HEK293 (cell line): ENCODE results near the gene PTPN3.

Experiments
- CTCF ChIA-PET: fragments of 350-600 bp; formaldehyde crosslinking; extraction: SDS; loops from one replicate; lab custom pipeline; 2021; ENCODE audit warnings: antibody characterized with exemption; lab: Yijun Ruan, JAX
- POLR2A ChIA-PET: fragments of 300-600 bp; formaldehyde crosslinking; extraction: SDS; loops from one replicate; lab custom pipeline; 2020; ENCODE audit warnings: antibody characterized with exemption, inconsistent platforms; lab: Yijun Ruan, JAX
- H3K27ac ChIP-seq: fragments of 200-500 bp; sonication (Bioruptor generic); 2 replicates; pipeline ENCODE4 v1.5.1; 2014; ENCODE audit warnings: low read depth, low read length, control low read depth, inconsistent platforms; ENCODE audit errors: extremely low read depth
- H3K36me3 ChIP-seq, 2 experiments: fragments of 200-500 bp in 1 of 2; sonication (Bioruptor generic) in 1 of 2; 1 replicate in 1 of 2; 2 replicates in 1 of 2; pipeline ENCODE4 v1.5.1; 2014 to 2017; ENCODE audit warnings: inconsistent platforms in 2 of 2, low read length in 2 of 2; ENCODE audit not compliant: control insufficient read depth in 2 of 2, insufficient read depth in 1 of 2
- H3K4me1 ChIP-seq: fragments of 200-500 bp; sonication (Bioruptor generic); 2 replicates; pipeline ENCODE4 v1.5.1; 2014; ENCODE audit warnings: mild to moderate bottlenecking, low read length, inconsistent platforms; ENCODE audit not compliant: control insufficient read depth, insufficient read depth
- H3K4me3 ChIP-seq: 2 replicates; pipeline ENCODE4 v1.5.1; 2011; ENCODE audit warnings: low read depth, mild to moderate bottlenecking, control low read depth, low read length, moderate library complexity
- H3K9me3 ChIP-seq: fragments of 200-500 bp; sonication (Bioruptor generic); 2 replicates; pipeline ENCODE4 v1.5.1; 2014; ENCODE audit warnings: low read depth, low read length, inconsistent platforms; ENCODE audit not compliant: control insufficient read depth, insufficient read depth
- HOXA7 ChIP-seq: sonication (generic); formaldehyde crosslinking; IDR thresholded peaks from 2 replicates; pipeline ENCODE4 v1.8.1; 2022; ENCODE audit warnings: missing genetic modification reagents, borderline replicate concordance
- SCRT2 ChIP-seq: fragments of 450-650 bp; formaldehyde crosslinking; IDR thresholded peaks from 2 replicates; pipeline ENCODE4 v1.5.1; 2016; ENCODE audit warnings: missing biosample characterization, missing genetic modification characterization
- ZFP37 ChIP-seq: fragments of 450-650 bp; formaldehyde crosslinking; IDR thresholded peaks from 2 replicates; pipeline ENCODE4 v1.5.1; 2016; ENCODE audit warnings: missing biosample characterization, missing genetic modification characterization
- ZNF184 ChIP-seq: fragments of 450-650 bp; IDR thresholded peaks from 2 replicates; pipeline ENCODE4 v1.5.1; 2018; ENCODE audit warnings: missing biosample characterization, mild to moderate bottlenecking, missing genetic modification characterization
- ZNF548 ChIP-seq: fragments of 450-650 bp; formaldehyde crosslinking; IDR thresholded peaks from 2 replicates; pipeline ENCODE4 v1.5.1; 2016; ENCODE audit warnings: missing biosample characterization, missing genetic modification characterization
- TF ChIP-seq, protein P1 (sequence below): fragments of 450-650 bp; formaldehyde crosslinking; IDR thresholded peaks from 2 replicates; pipeline ENCODE4 v1.5.1; 2016; ENCODE audit warnings: missing biosample characterization, missing genetic modification characterization, low read depth
- TF ChIP-seq, protein P2 (sequence below): fragments of 450-650 bp; formaldehyde crosslinking; IDR thresholded peaks from 2 replicates; pipeline ENCODE4 v1.5.1; 2016; ENCODE audit warnings: missing biosample characterization, missing genetic modification characterization
- TF ChIP-seq, protein P3 (sequence below): fragments of 450-650 bp; formaldehyde crosslinking; IDR thresholded peaks from 2 replicates; pipeline ENCODE4 v1.5.1; 2016; ENCODE audit warnings: missing biosample characterization, missing genetic modification characterization
- TF ChIP-seq, protein P4 (sequence below): fragments of 450-650 bp; formaldehyde crosslinking; IDR thresholded peaks from 2 replicates; pipeline ENCODE4 v1.5.1; 2017; ENCODE audit warnings: missing biosample characterization, missing genetic modification characterization
- TF ChIP-seq, protein P5 (sequence below): fragments of 450-650 bp; formaldehyde crosslinking; IDR thresholded peaks from 2 replicates; pipeline ENCODE4 v1.5.1; 2016; ENCODE audit warnings: missing biosample characterization, missing genetic modification characterization
- TF ChIP-seq, protein P6 (sequence below): fragments of 450-650 bp; formaldehyde crosslinking; IDR thresholded peaks from 2 replicates; pipeline ENCODE4 v1.5.1; 2017; ENCODE audit warnings: missing biosample characterization, missing genetic modification characterization

PTPN3 gene

DNA sequence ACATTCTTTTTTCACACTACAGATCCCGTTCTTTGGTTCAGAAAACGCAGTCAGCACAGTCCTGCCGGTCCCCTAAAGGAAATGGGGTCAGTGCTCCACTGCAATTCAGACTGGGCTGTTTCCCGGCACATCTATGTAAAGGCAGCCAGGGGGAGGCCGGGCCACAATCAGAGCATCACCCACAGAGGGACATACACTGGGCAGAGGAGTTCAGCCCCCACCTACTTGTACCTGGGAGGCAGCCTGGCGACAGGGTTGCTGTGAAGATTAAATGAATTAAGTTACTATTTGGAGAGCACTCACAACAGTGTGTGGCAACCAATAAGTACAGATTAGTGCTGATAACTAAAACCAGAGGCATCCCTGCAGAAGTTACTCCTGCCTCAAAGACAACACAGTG is 4.5 kb downstream of the PTPN3 start (continued):
- TF ChIP-seq, protein P1, sequence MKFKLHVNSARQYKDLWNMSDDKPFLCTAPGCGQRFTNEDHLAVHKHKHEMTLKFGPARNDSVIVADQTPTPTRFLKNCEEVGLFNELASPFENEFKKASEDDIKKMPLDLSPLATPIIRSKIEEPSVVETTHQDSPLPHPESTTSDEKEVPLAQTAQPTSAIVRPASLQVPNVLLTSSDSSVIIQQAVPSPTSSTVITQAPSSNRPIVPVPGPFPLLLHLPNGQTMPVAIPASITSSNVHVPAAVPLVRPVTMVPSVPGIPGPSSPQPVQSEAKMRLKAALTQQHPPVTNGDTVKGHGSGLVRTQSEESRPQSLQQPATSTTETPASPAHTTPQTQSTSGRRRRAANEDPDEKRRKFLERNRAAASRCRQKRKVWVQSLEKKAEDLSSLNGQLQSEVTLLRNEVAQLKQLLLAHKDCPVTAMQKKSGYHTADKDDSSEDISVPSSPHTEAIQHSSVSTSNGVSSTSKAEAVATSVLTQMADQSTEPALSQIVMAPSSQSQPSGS (tag by site-specific recombination), result no peak
- TF ChIP-seq ZNF548 (tag by site-specific recombination), result no peak
- TF ChIP-seq, protein P2, sequence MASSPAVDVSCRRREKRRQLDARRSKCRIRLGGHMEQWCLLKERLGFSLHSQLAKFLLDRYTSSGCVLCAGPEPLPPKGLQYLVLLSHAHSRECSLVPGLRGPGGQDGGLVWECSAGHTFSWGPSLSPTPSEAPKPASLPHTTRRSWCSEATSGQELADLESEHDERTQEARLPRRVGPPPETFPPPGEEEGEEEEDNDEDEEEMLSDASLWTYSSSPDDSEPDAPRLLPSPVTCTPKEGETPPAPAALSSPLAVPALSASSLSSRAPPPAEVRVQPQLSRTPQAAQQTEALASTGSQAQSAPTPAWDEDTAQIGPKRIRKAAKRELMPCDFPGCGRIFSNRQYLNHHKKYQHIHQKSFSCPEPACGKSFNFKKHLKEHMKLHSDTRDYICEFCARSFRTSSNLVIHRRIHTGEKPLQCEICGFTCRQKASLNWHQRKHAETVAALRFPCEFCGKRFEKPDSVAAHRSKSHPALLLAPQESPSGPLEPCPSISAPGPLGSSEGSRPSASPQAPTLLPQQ (tag by site-specific recombination), result no peak
- TF ChIP-seq, protein P3, sequence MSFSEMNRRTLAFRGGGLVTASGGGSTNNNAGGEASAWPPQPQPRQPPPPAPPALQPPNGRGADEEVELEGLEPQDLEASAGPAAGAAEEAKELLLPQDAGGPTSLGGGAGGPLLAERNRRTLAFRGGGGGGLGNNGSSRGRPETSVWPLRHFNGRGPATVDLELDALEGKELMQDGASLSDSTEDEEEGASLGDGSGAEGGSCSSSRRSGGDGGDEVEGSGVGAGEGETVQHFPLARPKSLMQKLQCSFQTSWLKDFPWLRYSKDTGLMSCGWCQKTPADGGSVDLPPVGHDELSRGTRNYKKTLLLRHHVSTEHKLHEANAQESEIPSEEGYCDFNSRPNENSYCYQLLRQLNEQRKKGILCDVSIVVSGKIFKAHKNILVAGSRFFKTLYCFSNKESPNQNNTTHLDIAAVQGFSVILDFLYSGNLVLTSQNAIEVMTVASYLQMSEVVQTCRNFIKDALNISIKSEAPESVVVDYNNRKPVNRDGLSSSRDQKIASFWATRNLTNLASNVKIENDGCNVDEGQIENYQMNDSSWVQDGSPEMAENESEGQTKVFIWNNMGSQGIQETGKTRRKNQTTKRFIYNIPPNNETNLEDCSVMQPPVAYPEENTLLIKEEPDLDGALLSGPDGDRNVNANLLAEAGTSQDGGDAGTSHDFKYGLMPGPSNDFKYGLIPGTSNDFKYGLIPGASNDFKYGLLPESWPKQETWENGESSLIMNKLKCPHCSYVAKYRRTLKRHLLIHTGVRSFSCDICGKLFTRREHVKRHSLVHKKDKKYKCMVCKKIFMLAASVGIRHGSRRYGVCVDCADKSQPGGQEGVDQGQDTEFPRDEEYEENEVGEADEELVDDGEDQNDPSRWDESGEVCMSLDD, result no peak
- TF ChIP-seq, protein P4, sequence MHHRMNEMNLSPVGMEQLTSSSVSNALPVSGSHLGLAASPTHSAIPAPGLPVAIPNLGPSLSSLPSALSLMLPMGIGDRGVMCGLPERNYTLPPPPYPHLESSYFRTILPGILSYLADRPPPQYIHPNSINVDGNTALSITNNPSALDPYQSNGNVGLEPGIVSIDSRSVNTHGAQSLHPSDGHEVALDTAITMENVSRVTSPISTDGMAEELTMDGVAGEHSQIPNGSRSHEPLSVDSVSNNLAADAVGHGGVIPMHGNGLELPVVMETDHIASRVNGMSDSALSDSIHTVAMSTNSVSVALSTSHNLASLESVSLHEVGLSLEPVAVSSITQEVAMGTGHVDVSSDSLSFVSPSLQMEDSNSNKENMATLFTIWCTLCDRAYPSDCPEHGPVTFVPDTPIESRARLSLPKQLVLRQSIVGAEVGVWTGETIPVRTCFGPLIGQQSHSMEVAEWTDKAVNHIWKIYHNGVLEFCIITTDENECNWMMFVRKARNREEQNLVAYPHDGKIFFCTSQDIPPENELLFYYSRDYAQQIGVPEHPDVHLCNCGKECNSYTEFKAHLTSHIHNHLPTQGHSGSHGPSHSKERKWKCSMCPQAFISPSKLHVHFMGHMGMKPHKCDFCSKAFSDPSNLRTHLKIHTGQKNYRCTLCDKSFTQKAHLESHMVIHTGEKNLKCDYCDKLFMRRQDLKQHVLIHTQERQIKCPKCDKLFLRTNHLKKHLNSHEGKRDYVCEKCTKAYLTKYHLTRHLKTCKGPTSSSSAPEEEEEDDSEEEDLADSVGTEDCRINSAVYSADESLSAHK (tag by site-specific recombination), result no peak
- TF ChIP-seq SCRT2 (tag by site-specific recombination), result no peak

DNA sequence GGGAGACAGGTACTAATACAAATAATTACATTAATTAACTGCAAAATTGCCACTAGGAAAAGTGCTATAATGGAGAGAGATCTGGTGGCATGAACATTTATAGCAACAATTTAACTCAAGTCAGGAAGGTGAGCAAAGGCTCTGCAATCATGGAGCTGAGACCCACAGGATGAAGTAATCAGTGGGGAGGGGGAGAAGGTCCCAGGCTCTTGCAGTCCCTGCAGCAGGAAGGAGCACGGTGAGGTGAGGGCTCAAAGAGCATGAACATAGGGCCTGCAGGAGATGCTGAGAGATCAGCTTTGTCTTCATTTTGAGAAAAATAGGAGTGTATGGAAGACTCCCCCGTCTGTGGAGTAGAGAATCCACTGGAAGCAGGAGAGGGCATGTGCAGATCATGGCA is 6.5 kb downstream of the PTPN3 start:
- Histone ChIP-seq H3K27ac (no peak overlapping the region), H3K4me1 (no peaks in the 10 kb centered on the region), H3K9me3 (no peaks in the 10 kb centered on the region), H3K4me3 (no peak overlapping the region), H3K36me3 (peaks cover 0 to 2% of the 10 kb centered on the region in 2 experiments; a peak in 1 of 3 replicates)
- CTCF ChIA-PET, result interaction anchor here (0.6 to 1.8 kb wide), 2 partner anchors 51 to 92 kb away, joined by 3 to 7 read pairs; no protein-coding TSS in a partner anchor
- POLR2A ChIA-PET, result no interaction called here
- no peak for TF ChIP-seq ZNF184
- TF ChIP-seq ZFP37 (tag by site-specific recombination), result no peak
- TF ChIP-seq, protein P5, sequence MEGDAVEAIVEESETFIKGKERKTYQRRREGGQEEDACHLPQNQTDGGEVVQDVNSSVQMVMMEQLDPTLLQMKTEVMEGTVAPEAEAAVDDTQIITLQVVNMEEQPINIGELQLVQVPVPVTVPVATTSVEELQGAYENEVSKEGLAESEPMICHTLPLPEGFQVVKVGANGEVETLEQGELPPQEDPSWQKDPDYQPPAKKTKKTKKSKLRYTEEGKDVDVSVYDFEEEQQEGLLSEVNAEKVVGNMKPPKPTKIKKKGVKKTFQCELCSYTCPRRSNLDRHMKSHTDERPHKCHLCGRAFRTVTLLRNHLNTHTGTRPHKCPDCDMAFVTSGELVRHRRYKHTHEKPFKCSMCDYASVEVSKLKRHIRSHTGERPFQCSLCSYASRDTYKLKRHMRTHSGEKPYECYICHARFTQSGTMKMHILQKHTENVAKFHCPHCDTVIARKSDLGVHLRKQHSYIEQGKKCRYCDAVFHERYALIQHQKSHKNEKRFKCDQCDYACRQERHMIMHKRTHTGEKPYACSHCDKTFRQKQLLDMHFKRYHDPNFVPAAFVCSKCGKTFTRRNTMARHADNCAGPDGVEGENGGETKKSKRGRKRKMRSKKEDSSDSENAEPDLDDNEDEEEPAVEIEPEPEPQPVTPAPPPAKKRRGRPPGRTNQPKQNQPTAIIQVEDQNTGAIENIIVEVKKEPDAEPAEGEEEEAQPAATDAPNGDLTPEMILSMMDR (tag by site-specific recombination), result no peak
- no peak for TF ChIP-seq HOXA7 (CRISPR knock-in tag)
- TF ChIP-seq, protein P6, sequence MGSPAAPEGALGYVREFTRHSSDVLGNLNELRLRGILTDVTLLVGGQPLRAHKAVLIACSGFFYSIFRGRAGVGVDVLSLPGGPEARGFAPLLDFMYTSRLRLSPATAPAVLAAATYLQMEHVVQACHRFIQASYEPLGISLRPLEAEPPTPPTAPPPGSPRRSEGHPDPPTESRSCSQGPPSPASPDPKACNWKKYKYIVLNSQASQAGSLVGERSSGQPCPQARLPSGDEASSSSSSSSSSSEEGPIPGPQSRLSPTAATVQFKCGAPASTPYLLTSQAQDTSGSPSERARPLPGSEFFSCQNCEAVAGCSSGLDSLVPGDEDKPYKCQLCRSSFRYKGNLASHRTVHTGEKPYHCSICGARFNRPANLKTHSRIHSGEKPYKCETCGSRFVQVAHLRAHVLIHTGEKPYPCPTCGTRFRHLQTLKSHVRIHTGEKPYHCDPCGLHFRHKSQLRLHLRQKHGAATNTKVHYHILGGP (tag by site-specific recombination), result no peak
